ENCODE measurements around the gene LTA4H. TPM values are rescaled to one million over a fixed set of nuclear protein-coding genes. Genes with fewer than 3 reads are reported as not detected.
"Not testable (repeated sequence)": the region's sequence is repeated elsewhere in the genome, so short reads cannot be mapped to it uniquely, and the experiment has no call there.

LTA4H gene
- total RNA-seq, 1 experiment from 2014 or later = 51.4 TPM

DNA sequence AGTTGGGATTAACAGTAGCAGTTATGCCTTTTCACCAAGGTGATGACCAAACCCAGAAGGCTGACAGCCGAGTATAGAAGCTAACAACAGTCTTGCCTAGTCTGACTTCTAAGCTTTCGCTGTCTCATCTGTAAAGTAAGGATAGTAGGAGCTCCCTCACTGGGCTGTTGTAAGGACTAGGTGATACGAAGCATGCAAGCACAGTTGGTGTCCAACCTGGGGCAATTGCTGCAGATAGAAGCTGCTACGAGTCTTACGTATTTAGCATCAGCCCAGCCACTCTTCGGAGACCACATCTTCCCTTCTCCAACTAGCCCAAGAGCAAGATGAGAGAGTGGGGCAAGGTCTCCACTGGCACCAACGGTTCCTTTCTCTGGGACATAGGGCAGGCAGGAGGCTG, 45.3 kb downstream of the LTA4H start:
- no peak for DNase-seq (ENCODE audit: low read depth)

GRCh38 chr12:95989504-95990123, 45.8 kb downstream of the LTA4H start:
- DNase-seq (ENCODE audit: low read depth) = no peak

DNA sequence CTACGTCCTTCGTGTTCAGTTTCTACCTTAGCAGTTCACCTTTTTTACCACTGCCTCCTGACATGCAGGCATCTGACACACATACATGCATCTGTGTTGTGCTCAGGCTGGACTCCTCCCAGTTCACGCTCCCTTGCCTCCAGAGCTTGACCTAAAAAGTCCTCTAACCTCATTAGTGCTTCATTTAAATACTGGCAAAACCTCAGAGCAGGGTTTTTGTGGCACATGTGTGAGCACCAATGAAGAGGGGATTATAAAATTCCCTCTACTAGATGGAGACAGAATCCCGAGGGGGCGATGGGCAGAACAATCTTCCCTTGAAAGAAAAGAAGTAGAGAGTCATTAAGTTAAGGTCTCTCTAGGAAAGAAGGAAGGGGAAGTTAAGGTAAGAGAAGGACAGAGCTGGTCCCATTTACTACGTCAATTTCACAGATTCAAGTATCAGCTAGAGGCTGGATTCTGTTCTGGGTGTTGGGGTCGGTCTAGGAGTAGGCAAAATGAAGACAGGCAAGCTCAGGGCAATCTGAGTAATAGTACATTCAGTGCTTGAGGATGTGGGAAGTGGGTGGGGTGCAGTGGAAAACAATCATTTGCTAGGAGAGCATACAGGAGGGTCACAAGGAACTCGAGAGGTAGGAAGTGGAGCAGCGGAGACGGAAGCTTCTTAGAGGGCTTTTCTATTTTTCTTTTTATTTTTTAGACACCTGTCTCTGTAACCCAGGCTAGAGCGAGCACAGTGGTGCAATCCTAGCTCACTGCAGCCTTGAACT, 46.7 kb downstream of the LTA4H start:
- DNase-seq (ENCODE audit: low read depth) = no peak

- DNase-seq (ENCODE audit: low read depth) = no peak
These were observed 48.5 kb downstream of the LTA4H start for GRCh38 chr12:95986635-95987570.

- DNase-seq (ENCODE audit: low read depth) = no peak
These were observed 50.7 kb downstream of the LTA4H start for GRCh38 chr12:95984682-95985081.

- DNase-seq (ENCODE audit: low read depth) = no peak
These were observed 52.8 kb downstream of the LTA4H start for GRCh38 chr12:95982602-95983001.

DNA sequence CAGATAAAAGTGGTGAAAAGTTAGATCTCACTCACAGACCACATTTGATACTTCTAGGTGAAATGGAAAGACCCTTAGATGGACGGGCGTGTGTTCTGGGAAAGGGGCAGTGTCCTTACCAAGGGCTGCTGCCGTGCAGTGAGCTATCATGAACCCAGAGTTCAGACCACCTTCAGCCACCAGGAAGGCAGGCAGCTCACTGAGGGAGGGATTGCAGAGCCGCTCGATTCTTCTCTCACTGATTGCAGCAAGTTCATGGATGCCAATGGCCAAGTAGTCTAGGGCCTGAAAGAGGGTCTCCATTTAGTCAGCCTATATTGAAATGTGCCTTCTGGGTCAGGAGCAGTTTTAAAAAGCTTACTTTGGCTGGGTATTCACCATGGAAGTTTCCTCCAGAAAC, 55.0 kb downstream of the LTA4H start:
- DNase-seq (ENCODE audit: low read depth) = no peak

DNA sequence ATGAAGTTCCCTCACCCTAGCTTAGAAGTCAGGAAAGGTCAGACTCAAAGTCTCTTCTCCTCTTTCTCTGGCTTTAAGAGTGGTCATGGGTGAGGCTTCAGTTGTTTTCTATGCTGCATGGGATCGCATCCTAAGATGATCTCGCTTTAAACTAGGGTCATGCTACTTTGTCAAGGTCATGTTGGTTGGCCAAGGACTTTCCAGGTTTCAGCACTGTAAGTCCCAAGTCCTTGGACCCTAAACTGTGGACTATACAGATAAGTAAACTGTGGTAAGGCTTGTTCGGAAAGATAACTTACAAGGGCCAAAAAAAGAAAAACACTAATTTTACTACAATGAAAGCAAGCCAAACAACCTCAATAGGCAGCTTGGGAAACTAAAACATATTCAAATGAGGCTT, 56.6 kb downstream of the LTA4H start:
- DNase-seq (ENCODE audit: low read depth) = no peak

DNA sequence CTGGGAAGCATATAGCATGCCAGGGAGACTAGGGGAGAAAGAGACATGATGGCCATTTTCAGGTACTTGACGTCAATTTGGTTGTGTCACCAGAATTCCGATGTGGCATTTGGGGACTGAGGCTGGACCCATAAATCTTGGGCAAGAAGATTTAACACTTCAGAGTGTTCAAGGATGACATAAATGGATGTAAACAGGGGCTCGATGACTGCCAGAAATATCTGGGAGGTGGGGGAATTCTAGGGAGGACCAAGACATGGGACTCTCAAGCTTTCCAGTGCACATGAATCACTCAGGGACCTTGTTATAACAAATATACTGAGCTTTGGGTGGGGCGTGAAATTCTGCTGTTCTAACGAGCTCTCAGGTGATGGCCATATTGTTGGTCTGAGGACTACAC, 57.0 kb downstream of the LTA4H start:
- no peak for DNase-seq (ENCODE audit: low read depth)

GRCh38 chr12:95977764-95978305, 57.6 kb downstream of the LTA4H start:
- no peak for DNase-seq (ENCODE audit: low read depth)

GRCh38 chr12:95976416-95976832, 59.0 kb downstream of the LTA4H start:
- peak; percentile 13 for DNase-seq (ENCODE audit: low read depth)

DNA sequence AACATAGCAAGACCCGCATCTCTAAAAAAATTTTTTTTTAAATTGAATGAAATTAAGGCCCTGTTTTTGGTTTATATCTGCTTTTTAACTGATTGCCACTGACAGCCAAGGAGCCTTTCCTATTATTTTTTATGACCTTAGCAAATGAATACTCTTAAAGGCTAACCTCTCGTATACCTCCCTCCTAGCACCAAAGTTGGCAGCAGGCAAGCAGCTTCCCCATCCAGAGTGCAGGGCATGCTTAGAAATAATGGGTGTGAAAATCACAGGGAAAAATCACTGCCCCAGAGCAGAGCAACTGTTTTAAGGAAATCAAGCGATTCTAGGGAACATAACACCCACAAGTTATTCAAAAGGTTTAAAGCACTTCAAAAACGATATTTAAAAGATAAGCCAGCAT, 59.9 kb downstream of the LTA4H start:
- DNase-seq (ENCODE audit: low read depth) = no peak

DNA sequence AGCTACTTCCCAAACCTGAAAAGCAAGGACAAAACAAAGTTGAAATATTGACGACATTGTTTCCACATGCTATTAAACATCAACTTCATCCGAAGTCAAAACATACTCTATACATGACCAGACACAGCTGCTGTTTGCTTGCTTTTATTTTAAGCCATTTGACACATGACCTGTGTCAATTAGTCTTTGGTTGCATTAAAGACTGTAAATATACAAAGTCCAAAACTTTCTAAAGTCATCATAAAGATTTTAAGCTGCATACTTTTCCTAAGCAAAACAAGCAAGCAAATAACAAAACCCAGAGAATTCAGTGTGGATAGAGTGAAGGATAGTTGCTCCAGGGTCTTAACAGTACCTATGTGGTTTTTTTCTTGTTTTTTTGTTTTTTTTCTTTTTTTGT, 61.0 kb downstream of the LTA4H start:
- DNase-seq (ENCODE audit: low read depth) = no peak

DNA sequence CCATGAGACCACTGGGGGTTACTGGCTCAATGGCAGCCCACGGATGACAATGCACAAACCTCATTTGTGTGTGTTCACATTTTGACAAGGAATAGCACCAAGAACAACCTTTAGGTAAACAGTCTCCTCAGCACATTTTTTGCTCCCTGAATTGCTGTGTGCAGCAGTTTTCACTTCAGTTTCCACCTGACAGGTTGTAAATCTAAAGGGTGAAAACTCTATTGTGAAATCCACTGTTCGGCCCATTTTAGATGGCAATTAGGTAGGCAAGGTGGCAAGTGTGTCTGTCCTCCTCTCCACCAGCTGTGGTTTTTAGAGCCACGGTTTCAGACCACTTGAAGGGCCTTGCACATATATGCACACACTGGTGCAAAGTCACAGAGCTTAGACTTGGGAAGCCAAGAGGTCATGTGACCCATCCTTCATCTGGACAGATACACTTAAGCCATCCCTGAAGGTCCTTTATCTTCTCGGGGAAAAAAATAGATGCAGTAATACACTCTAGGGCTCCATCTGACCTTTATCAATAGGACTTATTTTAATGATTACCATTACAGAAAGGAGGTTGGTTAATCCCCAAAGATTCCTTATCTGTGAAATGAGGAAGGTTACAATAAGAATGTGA, 62.4 kb downstream of the LTA4H start:
- DNase-seq (ENCODE audit: low read depth) = no peak

DNA sequence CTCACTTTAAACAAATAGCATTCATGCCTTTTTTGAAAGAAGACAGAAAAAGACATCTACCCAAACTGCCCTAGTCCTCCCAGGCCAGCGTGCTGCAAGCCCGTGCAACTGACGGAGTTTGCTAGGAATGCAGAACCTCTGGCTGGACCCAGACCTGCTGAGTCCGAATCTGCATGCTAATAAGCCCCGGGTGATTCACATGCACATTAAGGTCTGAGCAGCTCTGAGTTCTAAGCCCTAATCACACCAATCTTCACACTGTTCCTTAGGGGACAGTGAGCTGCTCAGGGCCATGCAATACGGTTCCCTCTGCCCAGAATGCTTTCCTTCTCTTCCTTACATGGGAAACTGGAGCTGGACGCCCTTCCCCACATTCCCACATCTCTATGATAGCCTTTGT, 64.5 kb downstream of the LTA4H start:
- DNase-seq (ENCODE audit: low read depth) = peak; percentile 4

DNA sequence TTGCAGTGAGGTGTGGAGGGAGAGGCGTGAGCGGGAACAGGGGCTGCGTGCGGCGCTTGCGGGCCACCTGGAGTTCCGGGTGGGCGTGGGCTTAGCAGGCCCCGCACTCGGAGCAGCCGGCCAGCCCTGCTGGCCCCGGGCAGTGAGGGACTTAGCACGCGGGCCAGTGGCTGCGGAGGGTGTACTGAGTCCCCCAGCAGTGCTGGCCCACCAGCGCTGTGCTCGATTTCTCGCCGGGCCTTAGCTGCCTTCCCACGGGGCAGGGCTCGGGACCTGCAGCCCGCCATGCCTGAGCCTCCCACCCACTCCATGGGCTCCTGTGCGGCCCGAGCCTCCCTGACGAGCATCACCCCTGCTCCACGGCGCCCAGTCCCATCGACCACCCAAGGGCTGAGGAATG, 66.3 kb downstream of the LTA4H start:
- not testable (repeated sequence) for DNase-seq (ENCODE audit: low read depth)

DNA sequence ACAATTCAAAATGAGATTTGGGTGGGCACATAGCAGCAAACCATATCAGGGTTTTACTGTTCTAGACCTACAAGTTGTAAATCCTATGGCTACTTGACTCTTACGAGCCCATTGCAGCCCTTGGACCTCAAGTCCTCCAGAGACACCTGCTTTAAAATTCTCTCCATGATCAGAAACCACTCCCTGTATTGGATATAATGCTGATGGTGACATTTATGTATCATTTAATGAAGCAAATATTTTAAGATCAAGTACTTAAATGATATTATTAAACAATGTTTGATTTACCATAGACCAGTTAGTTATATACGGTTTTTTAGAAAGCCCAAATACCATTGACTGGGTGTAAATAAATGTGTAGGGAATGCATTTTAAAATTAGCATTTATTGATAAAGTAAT, 68.1 kb downstream of the LTA4H start:
- DNase-seq (ENCODE audit: low read depth) = no peak

- peak; percentile 4 for DNase-seq (ENCODE audit: low read depth)
These were observed 69.0 kb downstream of the LTA4H start for GRCh38 chr12:95966287-95966870.

- DNase-seq (ENCODE audit: low read depth) = peak; percentile 26
These were observed 72.3 kb downstream of the LTA4H start for GRCh38 chr12:95963096-95963495.

DNA sequence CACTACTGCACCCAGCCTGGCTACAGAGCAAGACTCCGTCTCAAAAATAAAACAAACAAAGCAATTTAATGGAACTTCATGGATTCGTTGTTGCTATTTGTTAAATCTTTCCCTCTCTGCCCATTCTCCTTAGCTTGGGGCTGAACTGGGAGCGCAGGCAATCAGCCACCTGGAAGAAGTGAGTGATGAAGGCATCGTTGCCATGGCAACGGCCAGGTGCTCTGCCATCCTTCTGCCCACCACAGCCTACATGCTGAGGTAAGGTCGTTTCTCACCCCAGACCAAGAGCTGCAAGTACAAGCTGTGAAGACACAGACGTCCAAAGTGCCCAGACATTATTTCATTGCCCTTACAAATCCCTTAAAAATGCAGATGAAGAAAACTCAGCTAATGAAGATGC, 73.2 kb downstream of the LTA4H start:
- DNase-seq (ENCODE audit: low read depth) = no peak

DNA sequence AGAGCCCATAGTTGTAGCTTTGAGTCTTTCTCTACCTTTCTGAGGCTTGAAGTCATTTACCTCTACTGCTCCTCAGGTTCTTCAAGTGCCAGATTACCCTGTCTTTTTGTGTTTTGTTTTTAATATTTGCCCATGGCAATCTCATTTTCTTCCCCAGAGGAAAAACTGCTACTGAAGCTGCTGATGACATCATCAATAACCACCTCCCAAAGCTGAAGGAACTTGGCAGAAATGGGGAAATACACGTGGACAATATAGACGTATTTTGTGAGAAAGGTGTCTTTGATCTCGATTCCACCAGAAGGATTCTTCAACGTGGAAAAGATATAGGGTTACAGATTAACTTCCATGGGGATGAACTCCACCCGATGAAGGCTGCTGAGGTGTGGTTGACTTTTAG, 75.1 kb downstream of the LTA4H start:
- no peak for DNase-seq (ENCODE audit: low read depth)

Measured in M059J (cell line).